ENCODE results near the gene P2RY13.

The P2RY13 gene

GRCh38 chr3:151289445-151289844 lies 39.9 kb downstream of the P2RY13 start:
- no peak for DNase-seq

- no peak for DNase-seq
These were observed 43.4 kb downstream of the P2RY13 start for GRCh38 chr3:151285940-151286339.

- no peak for DNase-seq
These were observed 45.4 kb downstream of the P2RY13 start for GRCh38 chr3:151283907-151284461.

GRCh38 chr3:151283387-151283786 lies 46.0 kb downstream of the P2RY13 start:
- no peak for DNase-seq

- peak; percentile 54 for DNase-seq
These were observed 46.4 kb downstream of the P2RY13 start for GRCh38 chr3:151282921-151283320.

GRCh38 chr3:151281671-151282324 lies 47.6 kb downstream of the P2RY13 start:
- no peak for DNase-seq

GRCh38 chr3:151278230-151278629 lies 51.1 kb downstream of the P2RY13 start, which contains the start of gene P2RY14:
TSS of gene P2RY14 (minus strand) at chr3:151278542. CDS start at chr3:151214316, 64,226 bp downstream.
- no peak for DNase-seq

- no peak for DNase-seq
These were observed 52.7 kb downstream of the P2RY13 start for GRCh38 chr3:151276687-151277042.

Data from NCI-H1092 treated with DMSO at 0.1 percent for 48 hours (cell line).